Brain microvascular endothelial cell (primary cell): ENCODE results near the gene CBFB.

Experiments used
- DNase-seq: peaks from one replicate; pipeline ENCODE4 v3.0.0-alpha.2; 2020
- H3K27ac ChIP-seq: fragments of 250-450 bp; sonication (Bioruptor Pico); 2 replicates; pipeline ENCODE4 v1.5.1; 2020; ENCODE audit warnings: mild to moderate bottlenecking, moderate library complexity
- H3K27me3 ChIP-seq: fragments of 250-450 bp; sonication (Bioruptor Pico); replicated peaks from 2 replicates; pipeline ENCODE4 v1.5.1; 2020; ENCODE audit warnings: mild to moderate bottlenecking
- H3K36me3 ChIP-seq: fragments of 250-450 bp; sonication (Bioruptor Pico); replicated peaks from 2 replicates; pipeline ENCODE4 v1.5.1; 2020; ENCODE audit warnings: mild to moderate bottlenecking
- H3K4me3 ChIP-seq: 2 replicates; pipeline ENCODE4 v1.5.1; 2011; ENCODE audit warnings: low read depth, mild to moderate bottlenecking, control low read depth, low read length, moderate library complexity
- in situ Hi-C: cut with HindIII; loops from 2 replicates; pipeline ENCODE4 v1.10.0; 2017; ENCODE audit warnings: low sequenced_read_pairs, low pct_ligation_motif_present
- TF ChIP-seq, protein P1 (sequence below): IDR thresholded peaks from 2 replicates; pipeline ENCODE4 v1.5.1; 2011; ENCODE audit warnings: low read depth, mild to moderate bottlenecking, moderate library complexity, low read length, control low read depth, inconsistent platforms; ENCODE audit errors: missing control alignments

CBFB gene

DNA sequence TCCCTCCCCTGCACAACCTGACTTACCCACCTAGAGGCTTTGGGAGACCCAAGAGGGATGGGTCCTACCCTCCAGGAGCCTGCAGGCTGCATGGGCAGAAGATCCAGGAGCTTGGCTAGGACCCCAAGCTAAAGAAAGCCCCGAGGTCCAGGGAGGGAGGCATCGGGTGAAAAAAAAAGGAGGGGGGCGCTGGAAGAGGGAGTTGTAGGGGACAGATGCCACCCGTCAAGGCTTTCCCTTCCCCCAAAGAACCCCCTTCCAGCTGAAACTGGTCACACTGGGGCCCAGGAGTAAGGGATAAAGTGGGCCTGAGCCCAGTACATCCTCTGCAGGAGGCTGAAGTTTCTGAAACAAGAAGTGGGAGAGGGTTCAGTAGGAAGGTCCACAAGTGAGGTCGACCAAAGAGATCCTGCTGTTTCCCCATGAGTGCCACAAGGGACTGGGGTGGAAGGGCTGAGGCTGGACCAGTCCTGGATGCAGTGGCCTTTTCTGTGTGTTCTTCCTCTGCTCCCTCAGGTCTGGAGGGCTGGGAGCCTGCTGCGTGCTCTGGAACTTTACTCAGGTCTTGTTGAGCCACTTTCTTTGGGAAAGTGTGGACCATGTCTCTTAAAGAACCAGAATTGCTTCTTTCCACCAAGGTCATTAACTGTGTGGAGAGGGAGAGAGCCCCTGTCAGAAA is 14.2 kb upstream of the CBFB start:
- DNase-seq = no peak
- TF ChIP-seq, protein P1, sequence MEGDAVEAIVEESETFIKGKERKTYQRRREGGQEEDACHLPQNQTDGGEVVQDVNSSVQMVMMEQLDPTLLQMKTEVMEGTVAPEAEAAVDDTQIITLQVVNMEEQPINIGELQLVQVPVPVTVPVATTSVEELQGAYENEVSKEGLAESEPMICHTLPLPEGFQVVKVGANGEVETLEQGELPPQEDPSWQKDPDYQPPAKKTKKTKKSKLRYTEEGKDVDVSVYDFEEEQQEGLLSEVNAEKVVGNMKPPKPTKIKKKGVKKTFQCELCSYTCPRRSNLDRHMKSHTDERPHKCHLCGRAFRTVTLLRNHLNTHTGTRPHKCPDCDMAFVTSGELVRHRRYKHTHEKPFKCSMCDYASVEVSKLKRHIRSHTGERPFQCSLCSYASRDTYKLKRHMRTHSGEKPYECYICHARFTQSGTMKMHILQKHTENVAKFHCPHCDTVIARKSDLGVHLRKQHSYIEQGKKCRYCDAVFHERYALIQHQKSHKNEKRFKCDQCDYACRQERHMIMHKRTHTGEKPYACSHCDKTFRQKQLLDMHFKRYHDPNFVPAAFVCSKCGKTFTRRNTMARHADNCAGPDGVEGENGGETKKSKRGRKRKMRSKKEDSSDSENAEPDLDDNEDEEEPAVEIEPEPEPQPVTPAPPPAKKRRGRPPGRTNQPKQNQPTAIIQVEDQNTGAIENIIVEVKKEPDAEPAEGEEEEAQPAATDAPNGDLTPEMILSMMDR = no peak
- no peak overlapping the region for H3K27ac ChIP-seq
- in situ Hi-C loops = no loop called here
- no peaks in the 10 kb centered on the region for H3K36me3 ChIP-seq
- peak overlapping the region; percentile 47 for H3K4me3 ChIP-seq
- H3K27me3 ChIP-seq = no peaks in the 10 kb centered on the region

DNA sequence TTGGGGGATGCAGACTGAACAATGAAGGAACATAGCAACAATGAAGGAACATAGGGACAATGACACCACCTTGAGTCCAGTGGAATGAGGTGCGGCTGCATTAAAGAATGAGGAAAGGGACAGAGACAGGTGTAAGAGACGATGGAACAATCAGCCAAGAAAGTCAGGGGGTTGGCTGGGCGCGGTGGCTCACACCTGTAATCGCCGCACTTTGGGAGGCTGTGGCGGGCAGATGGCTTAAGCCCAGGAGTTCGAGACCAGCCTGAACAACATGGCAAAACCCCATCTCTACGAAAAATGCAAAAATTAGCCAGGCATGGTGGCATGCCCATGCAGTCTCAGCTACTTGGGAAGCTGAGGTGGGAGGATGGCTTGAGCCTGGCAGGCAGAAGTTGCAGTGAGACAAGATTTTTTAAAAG is 13.6 kb upstream of the CBFB start:
- in situ Hi-C loops = no loop called here
- no peak overlapping the region for H3K27ac ChIP-seq
- no peak for DNase-seq
- TF ChIP-seq, protein P1 = no peak
- H3K4me3 ChIP-seq = no peak overlapping the region
- H3K36me3 ChIP-seq = no peaks in the 10 kb centered on the region
- no peaks in the 10 kb centered on the region for H3K27me3 ChIP-seq

DNA sequence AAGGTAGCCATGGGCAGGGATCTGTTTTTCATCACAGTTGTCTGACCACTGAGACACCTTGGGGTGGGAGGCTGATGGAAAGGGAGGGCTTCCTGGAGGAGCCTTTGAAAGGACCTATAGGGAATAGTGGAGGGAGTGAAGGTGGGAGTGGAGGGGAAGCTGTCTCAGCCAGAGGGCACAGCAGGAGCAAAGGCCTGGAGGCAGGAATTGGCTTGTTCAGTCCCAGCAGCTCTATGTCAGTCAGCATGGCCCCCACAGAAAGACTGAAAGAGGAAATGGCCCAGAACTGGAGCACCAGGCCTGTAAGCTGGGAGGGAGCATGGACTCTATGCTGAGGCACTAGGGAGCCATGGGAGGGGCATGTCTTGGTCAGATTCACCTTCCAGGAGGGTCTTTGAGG is 12.8 kb upstream of the CBFB start:
- Histone ChIP-seq H3K36me3 (no peaks in the 10 kb centered on the region), H3K4me3 (no peak overlapping the region), H3K27ac (no peak overlapping the region), H3K27me3 (no peaks in the 10 kb centered on the region)
- TF ChIP-seq, protein P1 = no peak
- no peak for DNase-seq
- in situ Hi-C loops = no loop called here

DNA sequence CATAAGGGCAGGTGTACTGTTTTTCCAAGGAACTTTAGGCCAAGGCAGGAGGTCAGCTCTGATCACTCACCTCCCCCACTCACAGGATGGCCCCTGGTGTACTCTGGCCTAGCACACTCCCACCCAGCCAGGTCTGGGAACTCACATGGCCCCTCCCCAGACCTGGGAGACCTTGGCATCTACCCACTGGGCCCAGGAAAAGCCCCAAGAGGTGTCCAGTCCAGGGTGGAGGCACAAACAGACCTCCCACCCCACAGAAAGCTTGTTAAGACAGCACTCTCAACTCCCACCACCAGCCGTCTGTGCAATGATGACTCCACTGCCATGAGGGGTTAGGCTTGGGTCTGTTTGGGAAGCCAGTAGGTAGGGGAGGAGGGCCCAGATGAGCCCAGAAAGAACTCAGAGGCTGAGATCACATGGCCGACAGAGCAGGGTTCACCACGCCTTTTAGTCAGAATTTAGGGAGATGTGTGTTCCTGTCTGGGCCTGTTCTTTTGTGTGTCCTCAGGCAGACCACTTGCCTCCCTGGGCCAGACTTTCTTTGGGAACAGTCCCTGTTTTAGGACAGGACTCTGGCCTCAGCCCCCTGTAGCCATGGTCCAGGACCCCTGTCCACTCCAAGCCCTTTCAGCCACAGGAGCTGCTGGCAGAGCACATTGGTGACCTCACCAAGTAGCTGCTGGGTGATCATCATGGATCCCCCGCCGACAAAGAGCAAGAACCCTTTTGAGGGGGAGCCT is 12.1 kb upstream of the CBFB start:
- H3K4me3 ChIP-seq = no peak overlapping the region
- no peaks in the 10 kb centered on the region for H3K27me3 ChIP-seq
- DNase-seq = no peak
- in situ Hi-C loops = no loop called here
- H3K36me3 ChIP-seq = no peaks in the 10 kb centered on the region
- H3K27ac ChIP-seq = no peak overlapping the region
- TF ChIP-seq, protein P1 = no peak

DNA sequence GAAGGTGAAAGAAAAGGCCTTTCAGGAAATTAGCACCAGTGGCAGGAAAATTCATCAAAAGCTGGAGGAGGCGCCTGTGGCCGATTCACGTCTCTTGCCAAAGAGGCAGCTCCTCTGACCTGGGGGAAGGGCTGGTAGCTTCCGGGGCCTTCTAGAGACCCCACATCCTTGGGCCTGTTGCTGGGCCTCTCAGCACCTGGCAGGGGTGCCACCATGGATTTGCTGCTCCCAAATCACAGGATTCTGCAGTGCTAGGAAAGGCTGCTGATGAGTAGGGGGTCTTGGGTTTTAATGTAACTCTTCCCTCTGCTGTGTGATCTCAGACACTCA is 11.6 kb upstream of the CBFB start:
- Histone ChIP-seq H3K27me3 (no peaks in the 10 kb centered on the region), H3K27ac (no peak overlapping the region), H3K4me3 (no peak overlapping the region), H3K36me3 (no peaks in the 10 kb centered on the region)
- in situ Hi-C loops = no loop called here
- DNase-seq = no peak
- TF ChIP-seq, protein P1 = no peak
